NCI-H187 (cell line): ENCODE data around the gene UBQLN4.
"Not testable (repeated sequence)": the region's sequence is repeated elsewhere in the genome, so short reads cannot be mapped to it uniquely, and the experiment has no call there.

Experiments
- DNase-seq, 2 experiments: peaks; one replicate each; lab custom pipeline; 2025; lab: John Stamatoyannopoulos, UW

Gene UBQLN4

GRCh38 chr1:156081180-156081916, 27.8 kb upstream of the UBQLN4 start:
- no peak for DNase-seq

- DNase-seq: no peak
These were observed 27.2 kb upstream of the UBQLN4 start for GRCh38 chr1:156080863-156081179.

GRCh38 chr1:156080241-156080862, 26.8 kb upstream of the UBQLN4 start:
- no peak for DNase-seq

- DNase-seq: no peak
These were observed 26.2 kb upstream of the UBQLN4 start for GRCh38 chr1:156079762-156080161.

GRCh38 chr1:156078728-156079127, 25.1 kb upstream of the UBQLN4 start:
- no peak for DNase-seq

- DNase-seq: no peak
These were observed 23.8 kb upstream of the UBQLN4 start for GRCh38 chr1:156077430-156077760.

GRCh38 chr1:156076609-156077429, 23.2 kb upstream of the UBQLN4 start:
- DNase-seq: no peak

- no peak for DNase-seq
These were observed 22.2 kb upstream of the UBQLN4 start for GRCh38 chr1:156075775-156076204.

GRCh38 chr1:156075162-156075561, 21.6 kb upstream of the UBQLN4 start:
- no peak for DNase-seq

GRCh38 chr1:156074661-156075060, 21.1 kb upstream of the UBQLN4 start:
- no peak for DNase-seq

GRCh38 chr1:156073740-156074139, 20.1 kb upstream of the UBQLN4 start:
- DNase-seq: no peak

GRCh38 chr1:156073110-156073687, 19.6 kb upstream of the UBQLN4 start:
- no peak for DNase-seq

- no peak for DNase-seq
These were observed 18.7 kb upstream of the UBQLN4 start for GRCh38 chr1:156072251-156072650.

GRCh38 chr1:156071332-156071816, 17.8 kb upstream of the UBQLN4 start:
- DNase-seq: not testable (repeated sequence)

- DNase-seq: no peak
These were observed 16.9 kb upstream of the UBQLN4 start for GRCh38 chr1:156070548-156070947.

- DNase-seq: no peak
These were observed 16.2 kb upstream of the UBQLN4 start for GRCh38 chr1:156069490-156070455.

GRCh38 chr1:156067262-156067661, 13.7 kb upstream of the UBQLN4 start:
- DNase-seq: no peak

GRCh38 chr1:156065871-156066270, 12.3 kb upstream of the UBQLN4 start:
- DNase-seq: no peak

GRCh38 chr1:156065212-156065611, 11.6 kb upstream of the UBQLN4 start:
- no peak for DNase-seq

- DNase-seq: no peak
These were observed 11.0 kb upstream of the UBQLN4 start for GRCh38 chr1:156064615-156065014.

GRCh38 chr1:156063997-156064285, 10.3 kb upstream of the UBQLN4 start:
- DNase-seq: no peak

GRCh38 chr1:156062189-156062588, 8.6 kb upstream of the UBQLN4 start:
- DNase-seq: no peak
